Stimulated activated naive CD8-positive, alpha-beta T cell treated with anti-CD3 and anti-CD28 coated beads, Interleukin-15, Interleukin-2, amounts not matched to agents 100 ng/mL and 50 ng/mL, for 24 hours (primary cell): ENCODE results near the gene SH3BP2.

Experiments
- H3K27ac Mint-ChIP-seq: one replicate; pipeline ENCODE4 v1.8.0; 2021; ENCODE audit warnings: mild to moderate bottlenecking, mixed read lengths
- H3K27me3 Mint-ChIP-seq: one replicate; pipeline ENCODE4 v1.8.0; 2021; ENCODE audit warnings: mixed read lengths
- H3K36me3 Mint-ChIP-seq: one replicate; pipeline ENCODE4 v1.8.0; 2021; ENCODE audit warnings: low read depth, mixed read lengths
- H3K4me1 Mint-ChIP-seq: one replicate; pipeline ENCODE4 v1.8.0; 2021; ENCODE audit warnings: low read depth, mixed read lengths
- H3K4me3 Mint-ChIP-seq: one replicate; pipeline ENCODE4 v1.8.0; 2021; ENCODE audit warnings: mild to moderate bottlenecking, mixed read lengths
- H3K9me3 Mint-ChIP-seq: one replicate; pipeline ENCODE4 v1.8.0; 2021; ENCODE audit warnings: mixed read lengths

The SH3BP2 gene

GRCh38 chr4:2867758-2868491 is 75.0 kb downstream of the SH3BP2 start:
- H3K4me1 Mint-ChIP-seq: peaks cover 90% of the 10 kb centered on the region
- H3K27me3 Mint-ChIP-seq: no peaks in the 10 kb centered on the region
- no peaks in the 10 kb centered on the region for H3K9me3 Mint-ChIP-seq
- no peak overlapping the region for H3K4me3 Mint-ChIP-seq
- peak overlapping the region; percentile 5 for H3K27ac Mint-ChIP-seq
- H3K36me3 Mint-ChIP-seq: peaks cover 7% of the 10 kb centered on the region

- H3K27me3 Mint-ChIP-seq: no peaks in the 10 kb centered on the region
- no peaks in the 10 kb centered on the region for H3K9me3 Mint-ChIP-seq
- no peak overlapping the region for H3K4me3 Mint-ChIP-seq
- peaks cover 86% of the 10 kb centered on the region for H3K4me1 Mint-ChIP-seq
- no peak overlapping the region for H3K27ac Mint-ChIP-seq
- peaks cover 7% of the 10 kb centered on the region for H3K36me3 Mint-ChIP-seq
These were observed 76.1 kb downstream of the SH3BP2 start for GRCh38 chr4:2868877-2869487.

GRCh38 chr4:2869659-2870058 is 76.8 kb downstream of the SH3BP2 start:
- H3K27me3 Mint-ChIP-seq: no peaks in the 10 kb centered on the region

GRCh38 chr4:2870082-2870481 is 77.2 kb downstream of the SH3BP2 start:
- H3K27ac Mint-ChIP-seq: no peak overlapping the region
- peaks cover 78% of the 10 kb centered on the region for H3K4me1 Mint-ChIP-seq
- no peaks in the 10 kb centered on the region for H3K9me3 Mint-ChIP-seq
- H3K27me3 Mint-ChIP-seq: no peaks in the 10 kb centered on the region
- no peak overlapping the region for H3K4me3 Mint-ChIP-seq
- peaks cover 7% of the 10 kb centered on the region for H3K36me3 Mint-ChIP-seq

More at GRCh38 chr4:2869659-2870058, 76.8 kb downstream of the SH3BP2 start:
- no peaks in the 10 kb centered on the region for H3K9me3 Mint-ChIP-seq
- no peak overlapping the region for H3K27ac Mint-ChIP-seq
- no peak overlapping the region for H3K4me3 Mint-ChIP-seq
- peaks cover 82% of the 10 kb centered on the region for H3K4me1 Mint-ChIP-seq
- peaks cover 7% of the 10 kb centered on the region for H3K36me3 Mint-ChIP-seq

GRCh38 chr4:2871466-2871865 is 78.6 kb downstream of the SH3BP2 start:
- H3K4me1 Mint-ChIP-seq: peaks cover 76% of the 10 kb centered on the region
- H3K4me3 Mint-ChIP-seq: no peak overlapping the region
- no peak overlapping the region for H3K27ac Mint-ChIP-seq
- H3K27me3 Mint-ChIP-seq: no peaks in the 10 kb centered on the region
- no peaks in the 10 kb centered on the region for H3K9me3 Mint-ChIP-seq
- H3K36me3 Mint-ChIP-seq: peaks cover 18% of the 10 kb centered on the region

- H3K27ac Mint-ChIP-seq: no peak overlapping the region
- H3K36me3 Mint-ChIP-seq: peaks cover 19% of the 10 kb centered on the region
- H3K4me3 Mint-ChIP-seq: no peak overlapping the region
- no peaks in the 10 kb centered on the region for H3K27me3 Mint-ChIP-seq
- no peaks in the 10 kb centered on the region for H3K9me3 Mint-ChIP-seq
- peaks cover 72% of the 10 kb centered on the region for H3K4me1 Mint-ChIP-seq
These were observed 79.0 kb downstream of the SH3BP2 start for GRCh38 chr4:2871911-2872310.

- Mint-ChIP-seq H3K9me3 (no peaks in the 10 kb centered on the region), H3K4me1 (peaks cover 71% of the 10 kb centered on the region), H3K27ac (no peak overlapping the region), H3K4me3 (no peak overlapping the region), H3K36me3 (peaks cover 31% of the 10 kb centered on the region), H3K27me3 (no peaks in the 10 kb centered on the region)
These were observed 80.4 kb downstream of the SH3BP2 start for GRCh38 chr4:2873329-2873728.

- H3K36me3 Mint-ChIP-seq: peaks cover 40% of the 10 kb centered on the region
- H3K27me3 Mint-ChIP-seq: no peaks in the 10 kb centered on the region
- H3K4me1 Mint-ChIP-seq: peaks cover 61% of the 10 kb centered on the region
- H3K4me3 Mint-ChIP-seq: no peak overlapping the region
- H3K27ac Mint-ChIP-seq: no peak overlapping the region
- H3K9me3 Mint-ChIP-seq: no peaks in the 10 kb centered on the region
These were observed 82.0 kb downstream of the SH3BP2 start for GRCh38 chr4:2874861-2875260.

GRCh38 chr4:2875556-2875955 is 82.7 kb downstream of the SH3BP2 start:
- Mint-ChIP-seq H3K4me1 (peaks cover 54% of the 10 kb centered on the region), H3K9me3 (no peaks in the 10 kb centered on the region), H3K27me3 (no peaks in the 10 kb centered on the region), H3K36me3 (peaks cover 42% of the 10 kb centered on the region), H3K27ac (no peak overlapping the region), H3K4me3 (no peak overlapping the region)

- Mint-ChIP-seq H3K4me1 (peaks cover 33% of the 10 kb centered on the region), H3K27ac (peak overlapping the region; percentile 62), H3K9me3 (no peaks in the 10 kb centered on the region), H3K36me3 (peaks cover 50% of the 10 kb centered on the region), H3K27me3 (no peaks in the 10 kb centered on the region), H3K4me3 (no peak overlapping the region)
These were observed 85.5 kb downstream of the SH3BP2 start for GRCh38 chr4:2878346-2878745.

- peak overlapping the region; percentile 15 for H3K27ac Mint-ChIP-seq
- peaks cover 52% of the 10 kb centered on the region for H3K36me3 Mint-ChIP-seq
- H3K4me3 Mint-ChIP-seq: no peak overlapping the region
These were observed 86.1 kb downstream of the SH3BP2 start for GRCh38 chr4:2879026-2879425.

GRCh38 chr4:2881431-2881830 is 88.5 kb downstream of the SH3BP2 start:
- H3K27ac Mint-ChIP-seq: no peak overlapping the region
- H3K27me3 Mint-ChIP-seq: no peaks in the 10 kb centered on the region
- peaks cover 55% of the 10 kb centered on the region for H3K36me3 Mint-ChIP-seq
- no peak overlapping the region for H3K4me3 Mint-ChIP-seq
- peaks cover 19% of the 10 kb centered on the region for H3K4me1 Mint-ChIP-seq
- H3K9me3 Mint-ChIP-seq: no peaks in the 10 kb centered on the region

More at GRCh38 chr4:2879026-2879425, 86.1 kb downstream of the SH3BP2 start:
- Mint-ChIP-seq H3K4me1 (peaks cover 31% of the 10 kb centered on the region), H3K27me3 (no peaks in the 10 kb centered on the region), H3K9me3 (no peaks in the 10 kb centered on the region)

GRCh38 chr4:2882341-2882740 is 89.5 kb downstream of the SH3BP2 start:
- Mint-ChIP-seq H3K27me3 (no peaks in the 10 kb centered on the region), H3K9me3 (no peaks in the 10 kb centered on the region), H3K4me3 (no peak overlapping the region), H3K36me3 (peaks cover 58% of the 10 kb centered on the region), H3K27ac (no peak overlapping the region), H3K4me1 (peaks cover 14% of the 10 kb centered on the region)

GRCh38 chr4:2886161-2886560 is 93.3 kb downstream of the SH3BP2 start:
- Mint-ChIP-seq H3K27me3 (no peaks in the 10 kb centered on the region), H3K27ac (no peak overlapping the region), H3K4me3 (no peak overlapping the region), H3K4me1 (no peaks in the 10 kb centered on the region), H3K9me3 (no peaks in the 10 kb centered on the region), H3K36me3 (peaks cover 48% of the 10 kb centered on the region)

- H3K36me3 Mint-ChIP-seq: peaks cover 44% of the 10 kb centered on the region
- no peaks in the 10 kb centered on the region for H3K9me3 Mint-ChIP-seq
These were observed 93.7 kb downstream of the SH3BP2 start for GRCh38 chr4:2886622-2887021.

GRCh38 chr4:2887343-2887742 is 94.5 kb downstream of the SH3BP2 start:
- Mint-ChIP-seq H3K9me3 (no peaks in the 10 kb centered on the region), H3K4me1 (no peaks in the 10 kb centered on the region), H3K27ac (no peak overlapping the region), H3K36me3 (peaks cover 40% of the 10 kb centered on the region), H3K27me3 (no peaks in the 10 kb centered on the region), H3K4me3 (no peak overlapping the region)

More at GRCh38 chr4:2886622-2887021, 93.7 kb downstream of the SH3BP2 start:
- Mint-ChIP-seq H3K4me1 (no peaks in the 10 kb centered on the region), H3K27ac (no peak overlapping the region), H3K27me3 (no peaks in the 10 kb centered on the region), H3K4me3 (no peak overlapping the region)
